Upper lobe of left lung (tissue), 6 donors: ENCODE data around the gene OVAAL. TPM values are rescaled to one million over a fixed set of nuclear protein-coding genes. Genes with fewer than 3 reads are reported as not detected.

Source experiments
- ATAC-seq, 2 donors: fragments of 200-7000 bp; cut with Tn5 transposase; one replicate each; pipeline ENCODE4 v1.9.1; 2022; ENCODE audit warnings: mild to moderate bottlenecking in 2 of 2, moderate library complexity in 2 of 2; ENCODE audit not compliant: low FRiP score in 2 of 2
- DNase-seq, 2 donors: peaks; one replicate each; pipeline ENCODE4 v3.0.0-alpha.2; 2019 to 2020
- H3K27ac ChIP-seq, 4 donors: fragments of 200-600 bp; sonication (generic); one replicate each; pipeline ENCODE4 v1.5.1; 2016 to 2019
- H3K27me3 ChIP-seq, 4 donors: fragments of 200-600 bp; sonication (generic); one replicate each; pipeline ENCODE4 v1.5.1; 2017 to 2019
- H3K36me3 ChIP-seq, 4 donors: fragments of 200-600 bp; sonication (generic); one replicate each; pipeline ENCODE4 v1.5.1; 2016 to 2019
- H3K4me1 ChIP-seq, 4 donors: fragments of 200-600 bp; sonication (generic); one replicate each; pipeline ENCODE4 v1.5.1; 2018 to 2019
- H3K4me3 ChIP-seq, 4 donors: fragments of 200-600 bp; sonication (generic); one replicate each; pipeline ENCODE4 v1.5.1; 2017 to 2019; ENCODE audit warnings: mild to moderate bottlenecking in 2 of 4, moderate library complexity in 1 of 4
- H3K9me3 ChIP-seq, 4 donors: fragments of 200-600 bp; sonication (generic); one replicate each; pipeline ENCODE4 v1.5.1; 2018 to 2019
- CTCF ChIP-seq, 6 experiments: fragments of 450-650 bp in 4 of 6; fragments of 200-600 bp in 2 of 6; sonication (generic) in 2 of 6; IDR thresholded peaks; one replicate each; pipeline ENCODE4 v1.5.1; 2016 to 2019; ENCODE audit warnings: antibody characterized with exemption in 6 of 6
- EP300 ChIP-seq, 4 donors: sonication (generic); formaldehyde crosslinking; IDR thresholded peaks; one replicate each; pipeline ENCODE4 v1.5.1; 2017; ENCODE audit warnings: antibody characterized with exemption in 4 of 4, control low read depth in 2 of 4
- POLR2A ChIP-seq, 4 donors: fragments of 450-650 bp; IDR thresholded peaks; one replicate each; pipeline ENCODE4 v1.5.1; 2016 to 2017; ENCODE audit warnings: antibody characterized with exemption in 4 of 4, mild to moderate bottlenecking in 2 of 4
- POLR2AphosphoS5 ChIP-seq, 2 donors: sonication (generic); formaldehyde crosslinking; IDR thresholded peaks; one replicate each; pipeline ENCODE4 v1.5.1; 2017; ENCODE audit warnings: antibody characterized with exemption in 2 of 2
- WGBS, 2 donors: methylation state at CpG; one replicate each; pipeline ENCODE4 v1.1.5; 2017 to 2018; 5-methylcytosine and 5-hydroxymethylcytosine counted together
- total RNA-seq, 6 donors: library from RNA; depleted of rRNA in 4 of 6; stranded (reverse); fragments of >200 nt in 4 of 6; gene quantifications; one replicate each; pipeline versions ENCODE4 v1.1.0 to v1.2.1, GENCODE V29; 2016 to 2021
- donor health status: DM: no; HTN: no; CAD: no; lungs with moderate emphysema.
- donor health status: DM: no; HTN: yes; CAD: no; lungs with severe emphysema.

Gene OVAAL
- total RNA-seq, 6 donors from 2014 or later, result not detected

- peak overlapping the region; percentile 80 to 87 (median 84) for H3K27ac ChIP-seq
- DNase-seq (peak in 1 of 2 donors; percentile 82), ATAC-seq (peak; percentile 68 to 90)
- H3K9me3 ChIP-seq, result no peaks in the 10 kb centered on the region
- no peaks in the 10 kb centered on the region for H3K27me3 ChIP-seq
- 34 to 35% methylated on average over 5 of the region's 5 CpGs for WGBS, 2 donors
- TF ChIP-seq POLR2A (IDR thresholded peaks at IDR 0.05) (peak in 1 of 4 donors; percentile 24), POLR2AphosphoS5 (IDR thresholded peaks at IDR 0.05) (peak; percentile 85 to 89), CTCF (IDR thresholded peaks at IDR 0.05) (no peak), EP300 (IDR thresholded peaks at IDR 0.05) (peak; percentile 64 to 99 (median 90))
- H3K4me1 ChIP-seq, result peaks cover 43 to 51% (median 45%) of the 10 kb centered on the region in 4 donors
- H3K36me3 ChIP-seq, result no peaks in the 10 kb centered on the region
- no peak overlapping the region for H3K4me3 ChIP-seq
These were observed 28.3 kb upstream of the OVAAL start for GRCh38 chr1:180530501-180530900.

GRCh38 chr1:180532854-180533253 lies 25.9 kb upstream of the OVAAL start:
- DNase-seq (no peak), ATAC-seq (no peak)
- H3K27me3 ChIP-seq, result no peaks in the 10 kb centered on the region
- 71 to 81% methylated on average over 5 of the region's 5 CpGs for WGBS, 2 donors
- H3K4me3 ChIP-seq, result no peak overlapping the region
- peak overlapping the region in 2 of 4 donors; percentile 48 to 54 for H3K27ac ChIP-seq
- no peaks in the 10 kb centered on the region for H3K9me3 ChIP-seq
- H3K36me3 ChIP-seq, result no peaks in the 10 kb centered on the region
- TF ChIP-seq CTCF (IDR thresholded peaks at IDR 0.05) (no peak), POLR2AphosphoS5 (IDR thresholded peaks at IDR 0.05) (no peak), EP300 (IDR thresholded peaks at IDR 0.05) (no peak), POLR2A (IDR thresholded peaks at IDR 0.05) (no peak)
- peaks cover 36 to 48% (median 38%) of the 10 kb centered on the region in 4 donors for H3K4me1 ChIP-seq

GRCh38 chr1:180533266-180533987 lies 25.3 kb upstream of the OVAAL start:
- DNase-seq (peak in 1 of 2 donors; percentile 71), ATAC-seq (peak; percentile 67 to 82)
- TF ChIP-seq CTCF (IDR thresholded peaks at IDR 0.05) (peak in 5 of 6 experiments; percentile 59 to 86 (median 78)), POLR2A (IDR thresholded peaks at IDR 0.05) (no peak)
- Histone ChIP-seq H3K4me3 (no peak overlapping the region), H3K27me3 (no peaks in the 10 kb centered on the region), H3K27ac (peak overlapping the region in 2 of 4 donors; percentile 48 to 54), H3K4me1 (peaks cover 31 to 42% (median 33%) of the 10 kb centered on the region in 4 donors), H3K9me3 (no peaks in the 10 kb centered on the region), H3K36me3 (no peaks in the 10 kb centered on the region)
- WGBS, 2 donors, result 41 to 49% methylated on average over 10 of the region's 10 CpGs

GRCh38 chr1:180534214-180534613 lies 24.6 kb upstream of the OVAAL start:
- TF ChIP-seq POLR2AphosphoS5 (IDR thresholded peaks at IDR 0.05) (no peak), POLR2A (IDR thresholded peaks at IDR 0.05) (no peak)
- no peaks in the 10 kb centered on the region for H3K36me3 ChIP-seq
- peaks cover 24 to 34% (median 27%) of the 10 kb centered on the region in 4 donors for H3K4me1 ChIP-seq
- H3K4me3 ChIP-seq, result no peak overlapping the region
- 65% methylated on average over 7 of the region's 7 CpGs for WGBS, 2 donors
- H3K9me3 ChIP-seq, result no peaks in the 10 kb centered on the region
- no peaks in the 10 kb centered on the region for H3K27me3 ChIP-seq
- DNase-seq, result no peak
- ATAC-seq, result no peak
- H3K27ac ChIP-seq, result peak overlapping the region in 1 of 4 donors; percentile 48

- peaks cover 13 to 23% (median 15%) of the 10 kb centered on the region in 4 donors for H3K4me1 ChIP-seq
- no peak overlapping the region for H3K27ac ChIP-seq
- TF ChIP-seq EP300 (IDR thresholded peaks at IDR 0.05) (no peak), POLR2AphosphoS5 (IDR thresholded peaks at IDR 0.05) (no peak), CTCF (IDR thresholded peaks at IDR 0.05) (no peak), POLR2A (IDR thresholded peaks at IDR 0.05) (no peak)
- DNase-seq, result no peak
- H3K27me3 ChIP-seq, result no peaks in the 10 kb centered on the region
- no peak overlapping the region for H3K4me3 ChIP-seq
- ATAC-seq, result no peak
- no peaks in the 10 kb centered on the region for H3K36me3 ChIP-seq
- no peaks in the 10 kb centered on the region for H3K9me3 ChIP-seq
- 78 to 85% methylated on average over 5 of the region's 5 CpGs for WGBS, 2 donors
These were observed 23.3 kb upstream of the OVAAL start for GRCh38 chr1:180535418-180535999.
